Activated T-helper 17 cell treated with anti-CD3 and anti-CD28 coated beads, Interleukin-2, amount 50 U/mL, for 72 hours (primary cell): ENCODE measurements around the gene NEO1. TPM values are rescaled to one million over a fixed set of nuclear protein-coding genes. Genes with fewer than 3 reads are reported as not detected.

Source experiments
- ATAC-seq: fragments of 150-1000 bp; cut with Tn5 transposase; replicated peaks from 2 replicates; pipeline ENCODE4 v1.10.0; 2021; ENCODE audit warnings: mild to moderate bottlenecking, moderate library complexity
- H3K27ac Mint-ChIP-seq: one replicate; pipeline ENCODE4 v1.8.0; 2022; ENCODE audit warnings: mixed read lengths
- H3K27me3 Mint-ChIP-seq: one replicate; pipeline ENCODE4 v1.8.0; 2022; ENCODE audit warnings: mixed read lengths
- H3K36me3 Mint-ChIP-seq: one replicate; pipeline ENCODE4 v1.8.0; 2022; ENCODE audit warnings: low read depth, mild to moderate bottlenecking, mixed read lengths
- H3K4me1 Mint-ChIP-seq: one replicate; pipeline ENCODE4 v1.8.0; 2022; ENCODE audit warnings: mixed read lengths
- H3K4me3 Mint-ChIP-seq: one replicate; pipeline ENCODE4 v1.8.0; 2022; ENCODE audit warnings: mild to moderate bottlenecking, mixed read lengths
- H3K9me3 Mint-ChIP-seq: one replicate; pipeline ENCODE4 v1.8.0; 2022; ENCODE audit warnings: mixed read lengths
- total RNA-seq, 2 donors: library from RNA; stranded (reverse); gene quantifications; one replicate each; pipeline ENCODE4 v1.2.3, GENCODE V29; 2022

NEO1 gene
- total RNA-seq, 2 donors from 2014 or later = 8.8 to 8.9 TPM

GRCh38 chr15:73246439-73246838, 194.2 kb downstream of the NEO1 start:
- H3K4me3 Mint-ChIP-seq = no peak overlapping the region
- ATAC-seq = no peak
- no peak overlapping the region for H3K27ac Mint-ChIP-seq
- no peaks in the 10 kb centered on the region for H3K27me3 Mint-ChIP-seq
- peaks cover 10% of the 10 kb centered on the region for H3K36me3 Mint-ChIP-seq
- H3K9me3 Mint-ChIP-seq = no peaks in the 10 kb centered on the region
- no peaks in the 10 kb centered on the region for H3K4me1 Mint-ChIP-seq

- no peaks in the 10 kb centered on the region for H3K27me3 Mint-ChIP-seq
- H3K36me3 Mint-ChIP-seq = peaks cover 10% of the 10 kb centered on the region
- H3K4me3 Mint-ChIP-seq = no peak overlapping the region
- no peak overlapping the region for H3K27ac Mint-ChIP-seq
- ATAC-seq = no peak
- H3K4me1 Mint-ChIP-seq = no peaks in the 10 kb centered on the region
- H3K9me3 Mint-ChIP-seq = no peaks in the 10 kb centered on the region
These were observed 194.6 kb downstream of the NEO1 start for GRCh38 chr15:73246898-73247297.

- peaks cover 10% of the 10 kb centered on the region for H3K36me3 Mint-ChIP-seq
- ATAC-seq = no peak
- no peaks in the 10 kb centered on the region for H3K9me3 Mint-ChIP-seq
- H3K27ac Mint-ChIP-seq = no peak overlapping the region
- H3K27me3 Mint-ChIP-seq = no peaks in the 10 kb centered on the region
- no peaks in the 10 kb centered on the region for H3K4me1 Mint-ChIP-seq
- H3K4me3 Mint-ChIP-seq = no peak overlapping the region
These were observed 195.1 kb downstream of the NEO1 start for GRCh38 chr15:73247331-73247730.

- Mint-ChIP-seq H3K27ac (no peak overlapping the region), H3K36me3 (peaks cover 22% of the 10 kb centered on the region), H3K27me3 (no peaks in the 10 kb centered on the region), H3K4me3 (no peak overlapping the region), H3K4me1 (no peaks in the 10 kb centered on the region), H3K9me3 (no peaks in the 10 kb centered on the region)
- no peak for ATAC-seq
These were observed 197.2 kb downstream of the NEO1 start for GRCh38 chr15:73249499-73249898.

- H3K27ac Mint-ChIP-seq = no peak overlapping the region
- H3K9me3 Mint-ChIP-seq = no peaks in the 10 kb centered on the region
- no peaks in the 10 kb centered on the region for H3K27me3 Mint-ChIP-seq
These were observed 202.3 kb downstream of the NEO1 start for GRCh38 chr15:73254598-73254997.

GRCh38 chr15:73258271-73259108, 206.2 kb downstream of the NEO1 start:
- Mint-ChIP-seq H3K4me1 (peaks cover 11% of the 10 kb centered on the region), H3K27me3 (no peaks in the 10 kb centered on the region), H3K4me3 (peak overlapping the region; percentile 50), H3K9me3 (no peaks in the 10 kb centered on the region), H3K27ac (peak overlapping the region; percentile 81), H3K36me3 (peaks cover 52% of the 10 kb centered on the region)
- ATAC-seq = peak; percentile 97

More at GRCh38 chr15:73254598-73254997, 202.3 kb downstream of the NEO1 start:
- no peak for ATAC-seq
- no peak overlapping the region for H3K4me3 Mint-ChIP-seq
- peaks cover 11% of the 10 kb centered on the region for H3K4me1 Mint-ChIP-seq
- H3K36me3 Mint-ChIP-seq = peaks cover 43% of the 10 kb centered on the region

GRCh38 chr15:73264881-73265280, 212.6 kb downstream of the NEO1 start:
- no peaks in the 10 kb centered on the region for H3K27me3 Mint-ChIP-seq
- H3K27ac Mint-ChIP-seq = no peak overlapping the region
- H3K4me1 Mint-ChIP-seq = peaks cover 7% of the 10 kb centered on the region
- no peaks in the 10 kb centered on the region for H3K9me3 Mint-ChIP-seq
- peaks cover 23% of the 10 kb centered on the region for H3K36me3 Mint-ChIP-seq
- no peak overlapping the region for H3K4me3 Mint-ChIP-seq
- no peak for ATAC-seq

- ATAC-seq = peak; percentile 77
- Mint-ChIP-seq H3K4me3 (no peak overlapping the region), H3K27me3 (no peaks in the 10 kb centered on the region), H3K27ac (no peak overlapping the region), H3K36me3 (peaks cover 23% of the 10 kb centered on the region), H3K4me1 (peaks cover 7% of the 10 kb centered on the region), H3K9me3 (no peaks in the 10 kb centered on the region)
These were observed 213.4 kb downstream of the NEO1 start for GRCh38 chr15:73265536-73266153.

GRCh38 chr15:73268457-73268856, 216.2 kb downstream of the NEO1 start:
- ATAC-seq = peak; percentile 31
- no peak overlapping the region for H3K4me3 Mint-ChIP-seq
- H3K9me3 Mint-ChIP-seq = no peaks in the 10 kb centered on the region
- H3K27ac Mint-ChIP-seq = no peak overlapping the region
- H3K36me3 Mint-ChIP-seq = peaks cover 20% of the 10 kb centered on the region
- peaks cover 7% of the 10 kb centered on the region for H3K4me1 Mint-ChIP-seq
- H3K27me3 Mint-ChIP-seq = no peaks in the 10 kb centered on the region

- Mint-ChIP-seq H3K4me3 (no peak overlapping the region), H3K4me1 (no peaks in the 10 kb centered on the region), H3K27ac (no peak overlapping the region), H3K27me3 (no peaks in the 10 kb centered on the region), H3K36me3 (peaks cover 20% of the 10 kb centered on the region), H3K9me3 (no peaks in the 10 kb centered on the region)
- no peak for ATAC-seq
These were observed 218.3 kb downstream of the NEO1 start for GRCh38 chr15:73270366-73271097.

GRCh38 chr15:73273181-73274002, 221.1 kb downstream of the NEO1 start:
- H3K27ac Mint-ChIP-seq = no peak overlapping the region
- no peaks in the 10 kb centered on the region for H3K27me3 Mint-ChIP-seq
- peaks cover 14% of the 10 kb centered on the region for H3K36me3 Mint-ChIP-seq
- peak; percentile 89 for ATAC-seq
- H3K4me1 Mint-ChIP-seq = no peaks in the 10 kb centered on the region
- no peak overlapping the region for H3K4me3 Mint-ChIP-seq
- H3K9me3 Mint-ChIP-seq = no peaks in the 10 kb centered on the region

- no peaks in the 10 kb centered on the region for H3K4me1 Mint-ChIP-seq
- no peak for ATAC-seq
- H3K27ac Mint-ChIP-seq = no peak overlapping the region
- peaks cover 2% of the 10 kb centered on the region for H3K36me3 Mint-ChIP-seq
- H3K9me3 Mint-ChIP-seq = no peaks in the 10 kb centered on the region
- H3K27me3 Mint-ChIP-seq = no peaks in the 10 kb centered on the region
- no peak overlapping the region for H3K4me3 Mint-ChIP-seq
These were observed 223.6 kb downstream of the NEO1 start for GRCh38 chr15:73275862-73276261.

- Mint-ChIP-seq H3K27ac (no peak overlapping the region), H3K36me3 (peaks cover 42% of the 10 kb centered on the region), H3K27me3 (no peaks in the 10 kb centered on the region), H3K9me3 (no peaks in the 10 kb centered on the region), H3K4me3 (no peak overlapping the region), H3K4me1 (peaks cover 10% of the 10 kb centered on the region)
- ATAC-seq = no peak
These were observed 230.5 kb downstream of the NEO1 start for GRCh38 chr15:73282567-73283365.
